GM18867 (cell line): ENCODE measurements around the gene DONSON.

Source experiments
- ATAC-seq: cut with Tn5 transposase; IDR thresholded peaks from one replicate; pipeline ENCODE4 v1.9.1; 2021; ENCODE audit warnings: mild to moderate bottlenecking, moderate library complexity; ENCODE audit not compliant: unreplicated experiment

The DONSON gene

DNA sequence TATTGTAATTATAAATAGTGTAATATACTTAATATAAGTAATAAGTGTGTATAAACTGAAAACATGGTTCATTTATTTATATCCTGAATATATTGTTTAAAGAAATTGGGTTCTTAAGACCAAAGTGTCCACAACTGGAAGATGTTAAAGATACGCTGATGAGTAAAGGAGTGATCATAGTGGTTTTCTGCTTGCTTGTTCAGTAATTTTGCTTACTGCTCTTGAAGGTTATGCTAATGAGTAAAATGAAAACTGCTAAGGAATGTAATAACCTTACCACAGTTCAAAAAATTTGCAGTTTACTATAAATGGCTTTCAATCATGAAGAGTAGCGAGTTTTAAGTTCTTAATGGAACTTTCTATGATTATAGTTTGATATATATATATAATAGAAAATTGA lies 22.0 kb downstream of the DONSON start:
- ATAC-seq: no peak

DNA sequence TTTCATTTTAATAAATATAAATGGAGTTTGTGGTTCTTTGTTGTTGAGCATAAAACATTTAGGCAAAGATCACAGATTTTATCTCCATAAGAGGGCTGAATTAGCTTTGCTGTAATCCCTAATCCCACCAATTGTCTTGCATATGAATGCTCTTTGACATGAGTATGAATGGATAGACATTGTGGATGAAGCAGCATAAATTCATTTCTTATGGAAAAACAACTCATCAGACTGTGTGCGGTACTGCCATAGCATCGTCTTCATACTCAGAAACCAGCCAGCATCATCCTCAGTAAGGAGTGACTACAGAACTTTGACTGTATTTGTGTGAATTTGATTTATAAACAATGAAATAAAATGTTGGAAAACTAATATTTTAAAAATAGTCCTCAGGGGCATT lies 26.1 kb downstream of the DONSON start:
- no peak for ATAC-seq

DNA sequence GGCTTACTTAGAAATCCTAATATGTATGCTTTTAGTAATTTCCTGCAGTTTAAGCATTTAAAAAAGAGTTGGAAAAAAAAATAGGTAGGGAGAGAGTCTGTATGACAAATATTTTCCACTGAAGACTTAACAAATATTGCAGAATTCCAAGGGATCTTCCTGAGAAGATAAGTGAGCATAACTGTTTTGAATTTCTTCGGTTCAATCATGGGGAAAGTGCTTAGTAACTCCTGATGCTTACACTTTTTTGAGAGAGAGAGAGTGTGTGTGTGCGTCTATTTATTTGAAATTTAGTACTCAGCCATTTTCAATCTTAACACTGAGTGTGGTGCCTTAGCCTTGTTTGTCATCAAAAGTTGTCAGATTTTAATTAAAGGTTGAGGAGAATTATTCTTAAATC lies 27.1 kb downstream of the DONSON start:
- no peak for ATAC-seq

DNA sequence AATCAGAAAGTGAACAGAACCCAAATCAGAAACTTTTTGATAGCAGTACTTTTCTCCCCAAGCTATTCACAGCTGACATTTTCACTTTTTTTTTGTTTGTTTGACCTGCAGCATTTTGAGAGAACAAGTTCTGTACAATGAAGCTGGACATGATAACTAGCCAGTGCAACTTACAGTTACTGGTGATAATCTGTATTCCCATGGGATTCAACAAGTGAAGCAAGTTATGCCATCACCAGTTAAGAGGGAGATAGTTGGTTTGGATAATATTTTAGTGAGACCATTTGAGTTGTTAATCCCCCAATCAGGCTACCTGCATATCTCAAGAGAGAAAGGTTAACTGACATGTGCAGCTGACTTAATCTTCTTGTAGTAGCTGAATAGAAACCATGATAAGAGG lies 27.5 kb downstream of the DONSON start:
- no peak for ATAC-seq

DNA sequence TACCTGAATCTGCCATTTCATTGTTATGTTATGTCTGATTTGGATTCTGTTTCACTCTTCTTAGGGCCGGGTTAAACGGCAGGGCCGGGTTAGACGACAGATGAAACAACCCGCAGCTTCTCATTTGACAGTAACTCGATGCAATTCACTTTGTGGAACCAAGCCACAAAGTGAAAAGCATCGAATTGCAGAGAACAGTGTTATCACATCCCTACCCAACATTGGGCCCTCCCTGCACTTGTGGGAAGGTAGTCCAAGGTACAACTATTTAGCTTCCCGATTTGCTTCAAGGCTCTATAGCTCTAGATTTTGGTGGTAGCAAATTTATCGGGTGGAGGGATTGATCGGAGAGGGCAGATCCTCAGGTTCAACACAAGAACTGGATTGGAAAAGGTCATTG lies 28.7 kb downstream of the DONSON start:
- ATAC-seq: no peak

DNA sequence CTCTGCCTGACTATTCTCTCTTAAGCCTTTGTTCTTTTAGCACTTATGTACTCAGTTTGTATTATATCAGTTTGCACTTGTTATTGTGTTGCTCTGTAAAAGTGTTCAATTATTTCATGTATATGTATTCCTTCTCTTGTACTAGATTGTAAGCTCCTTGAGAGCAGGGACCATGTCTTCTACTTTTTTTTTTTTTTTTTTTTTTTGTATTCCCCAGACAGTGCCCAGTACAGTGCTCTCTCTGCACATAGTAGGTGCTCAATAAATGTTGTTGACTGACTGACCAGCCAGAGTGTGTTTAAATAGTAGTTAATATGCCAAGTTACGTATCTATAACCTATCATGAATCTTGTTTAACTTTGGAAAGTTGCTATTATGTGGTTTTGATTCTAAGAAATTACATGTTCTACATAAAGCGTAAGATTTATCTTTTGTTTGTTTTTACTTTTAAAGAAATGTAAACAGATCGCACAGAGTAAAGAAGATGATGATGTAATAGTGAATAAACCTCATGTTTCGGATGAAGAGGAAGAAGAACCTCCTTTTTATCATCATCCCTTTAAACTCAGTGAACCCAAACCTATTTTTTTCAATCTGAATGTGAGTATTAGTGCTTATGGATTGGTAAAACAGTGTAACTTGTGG lies 29.6 kb downstream of the DONSON start:
- no peak for ATAC-seq

DNA sequence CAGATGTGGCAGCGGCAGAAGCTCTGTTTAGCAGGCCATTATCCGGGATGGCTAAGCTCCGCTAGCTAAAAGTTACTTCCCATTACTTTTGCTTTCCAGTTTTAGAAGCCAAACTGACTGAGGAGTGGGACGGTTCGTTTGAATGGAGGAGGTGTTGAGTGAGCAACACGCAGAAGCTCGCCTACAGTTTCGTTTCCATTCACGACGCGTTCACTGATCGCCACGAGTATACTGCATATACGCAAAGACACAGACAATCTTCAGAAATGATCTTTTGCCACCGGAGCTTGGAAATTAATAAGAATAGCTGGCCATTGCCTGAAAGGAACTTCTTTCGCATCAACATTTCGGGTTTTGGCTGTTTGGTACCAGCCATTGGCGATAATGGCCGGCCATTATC lies 31.0 kb downstream of the DONSON start:
- ATAC-seq: no peak

DNA sequence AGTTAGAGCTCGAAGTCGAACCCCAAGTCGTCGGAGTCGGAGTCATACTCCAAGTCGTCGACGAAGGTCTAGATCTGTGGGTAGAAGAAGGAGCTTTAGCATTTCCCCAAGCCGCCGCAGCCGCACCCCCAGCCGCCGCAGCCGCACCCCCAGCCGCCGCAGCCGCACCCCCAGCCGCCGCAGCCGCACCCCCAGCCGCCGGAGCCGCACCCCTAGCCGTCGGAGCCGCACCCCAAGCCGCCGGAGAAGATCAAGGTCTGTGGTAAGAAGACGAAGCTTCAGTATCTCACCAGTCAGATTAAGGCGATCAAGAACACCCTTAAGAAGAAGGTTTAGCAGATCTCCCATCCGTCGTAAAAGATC lies 33.5 kb downstream of the DONSON start:
- ATAC-seq: no peak

DNA sequence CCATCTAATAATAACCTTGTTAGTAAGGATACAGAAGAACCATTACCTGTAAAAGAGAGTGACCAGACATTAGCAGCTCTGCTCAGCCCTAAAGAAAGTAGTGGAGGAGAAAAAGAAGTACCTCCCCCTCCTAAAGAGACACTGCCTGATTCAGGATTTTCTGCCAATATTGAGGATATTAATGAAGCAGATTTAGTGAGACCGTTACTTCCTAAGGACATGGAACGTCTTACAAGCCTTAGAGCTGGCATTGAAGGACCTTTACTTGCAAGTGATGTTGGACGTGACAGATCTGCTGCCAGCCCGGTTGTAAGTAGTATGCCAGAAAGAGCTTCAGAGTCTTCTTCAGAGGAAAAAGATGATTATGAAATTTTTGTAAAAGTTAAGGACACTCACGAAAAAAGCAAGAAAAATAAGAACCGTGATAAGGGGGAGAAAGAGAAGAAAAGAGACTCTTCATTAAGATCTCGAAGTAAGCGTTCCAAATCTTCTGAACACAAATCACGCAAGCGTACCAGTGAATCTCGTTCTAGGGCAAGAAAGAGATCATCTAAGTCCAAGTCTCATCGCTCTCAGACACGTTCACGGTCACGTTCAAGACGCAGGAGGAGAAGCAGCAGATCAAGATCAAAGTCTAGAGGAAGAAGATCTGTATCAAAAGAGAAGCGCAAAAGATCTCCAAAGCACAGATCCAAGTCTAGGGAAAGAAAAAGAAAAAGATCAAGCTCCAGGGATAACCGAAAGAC lies 34.1 kb downstream of the DONSON start:
- no peak for ATAC-seq

DNA sequence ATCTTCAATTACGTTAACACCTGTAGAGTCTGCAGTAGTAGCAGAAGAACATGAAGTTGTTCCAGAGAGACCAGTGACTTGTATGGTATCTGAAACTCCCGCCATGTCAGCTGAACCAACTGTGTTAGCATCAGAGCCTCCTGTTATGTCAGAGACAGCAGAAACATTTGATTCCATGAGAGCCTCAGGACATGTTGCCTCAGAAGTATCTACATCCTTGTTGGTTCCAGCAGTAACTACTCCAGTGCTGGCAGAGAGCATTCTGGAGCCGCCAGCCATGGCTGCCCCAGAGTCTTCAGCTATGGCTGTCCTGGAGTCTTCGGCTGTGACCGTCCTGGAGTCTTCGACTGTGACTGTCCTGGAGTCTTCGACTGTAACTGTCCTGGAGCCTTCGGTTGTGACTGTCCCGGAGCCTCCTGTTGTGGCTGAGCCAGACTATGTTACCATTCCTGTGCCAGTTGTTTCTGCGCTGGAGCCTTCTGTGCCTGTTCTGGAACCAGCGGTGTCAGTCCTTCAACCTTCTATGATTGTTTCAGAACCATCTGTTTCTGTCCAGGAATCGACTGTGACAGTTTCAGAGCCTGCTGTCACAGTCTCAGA lies 35.4 kb downstream of the DONSON start:
- ATAC-seq: no peak

DNA sequence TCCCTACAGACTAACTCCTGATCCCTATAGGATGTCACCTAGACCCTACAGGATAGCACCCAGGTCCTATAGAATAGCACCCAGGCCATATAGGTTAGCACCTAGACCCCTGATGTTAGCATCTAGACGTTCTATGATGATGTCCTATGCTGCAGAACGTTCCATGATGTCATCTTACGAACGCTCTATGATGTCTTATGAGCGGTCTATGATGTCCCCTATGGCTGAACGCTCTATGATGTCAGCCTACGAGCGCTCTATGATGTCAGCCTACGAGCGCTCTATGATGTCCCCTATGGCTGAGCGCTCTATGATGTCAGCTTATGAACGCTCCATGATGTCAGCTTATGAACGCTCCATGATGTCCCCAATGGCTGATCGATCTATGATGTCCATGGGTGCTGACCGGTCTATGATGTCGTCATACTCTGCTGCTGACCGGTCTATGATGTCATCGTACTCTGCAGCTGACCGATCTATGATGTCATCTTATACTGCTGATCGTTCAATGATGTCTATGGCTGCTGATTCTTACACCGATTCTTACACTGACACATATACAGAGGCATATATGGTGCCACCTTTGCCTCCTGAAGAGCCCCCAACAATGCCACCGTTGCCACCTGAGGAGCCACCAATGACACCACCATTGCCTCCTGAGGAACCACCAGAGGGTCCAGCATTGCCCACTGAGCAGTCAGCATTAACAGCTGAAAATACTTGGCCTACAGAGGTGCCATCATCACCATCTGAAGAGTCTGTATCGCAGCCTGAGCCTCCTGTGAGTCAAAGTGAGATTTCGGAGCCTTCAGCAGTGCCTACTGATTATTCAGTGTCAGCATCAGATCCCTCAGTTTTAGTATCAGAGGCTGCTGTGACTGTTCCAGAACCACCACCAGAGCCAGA lies 36.1 kb downstream of the DONSON start:
- ATAC-seq: no peak

DNA sequence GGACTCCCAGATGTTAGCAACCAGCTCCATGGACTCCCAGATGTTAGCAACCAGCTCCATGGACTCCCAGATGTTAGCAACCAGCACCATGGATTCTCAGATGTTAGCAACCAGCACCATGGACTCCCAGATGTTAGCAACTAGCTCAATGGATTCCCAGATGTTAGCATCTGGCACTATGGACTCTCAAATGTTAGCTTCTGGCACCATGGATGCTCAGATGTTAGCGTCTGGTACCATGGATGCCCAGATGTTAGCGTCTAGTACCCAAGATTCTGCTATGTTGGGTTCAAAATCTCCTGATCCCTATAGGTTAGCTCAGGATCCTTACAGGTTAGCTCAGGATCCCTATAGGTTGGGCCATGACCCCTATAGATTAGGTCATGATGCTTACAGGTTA lies 36.8 kb downstream of the DONSON start:
- ATAC-seq: no peak

DNA sequence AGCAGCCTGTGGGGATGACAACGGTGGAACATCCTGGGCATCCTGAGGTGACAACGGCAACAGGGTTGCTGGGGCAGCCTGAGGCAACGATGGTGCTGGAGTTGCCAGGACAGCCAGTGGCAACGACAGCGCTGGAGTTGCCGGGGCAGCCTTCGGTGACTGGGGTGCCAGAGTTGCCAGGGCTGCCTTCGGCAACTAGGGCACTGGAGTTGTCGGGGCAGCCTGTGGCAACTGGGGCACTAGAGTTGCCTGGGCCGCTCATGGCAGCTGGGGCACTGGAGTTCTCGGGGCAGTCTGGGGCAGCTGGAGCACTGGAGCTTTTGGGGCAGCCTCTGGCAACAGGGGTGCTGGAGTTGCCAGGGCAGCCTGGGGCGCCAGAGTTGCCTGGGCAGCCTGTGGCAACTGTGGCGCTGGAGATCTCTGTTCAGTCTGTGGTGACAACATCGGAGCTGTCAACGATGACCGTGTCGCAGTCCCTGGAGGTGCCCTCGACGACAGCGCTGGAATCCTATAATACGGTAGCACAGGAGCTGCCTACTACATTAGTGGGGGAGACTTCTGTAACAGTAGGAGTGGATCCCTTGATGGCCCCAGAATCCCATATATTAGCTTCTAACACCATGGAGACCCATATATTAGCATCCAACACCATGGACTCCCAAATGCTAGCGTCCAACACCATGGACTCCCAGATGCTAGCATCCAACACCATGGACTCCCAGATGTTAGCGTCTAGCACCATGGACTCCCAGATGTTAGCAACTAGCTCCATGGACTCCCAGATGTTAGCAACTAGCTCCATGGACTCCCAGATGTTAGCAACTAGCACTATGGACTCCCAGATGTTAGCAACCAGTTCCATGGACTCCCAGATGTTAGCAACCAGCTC lies 37.5 kb downstream of the DONSON start:
- ATAC-seq: no peak

DNA sequence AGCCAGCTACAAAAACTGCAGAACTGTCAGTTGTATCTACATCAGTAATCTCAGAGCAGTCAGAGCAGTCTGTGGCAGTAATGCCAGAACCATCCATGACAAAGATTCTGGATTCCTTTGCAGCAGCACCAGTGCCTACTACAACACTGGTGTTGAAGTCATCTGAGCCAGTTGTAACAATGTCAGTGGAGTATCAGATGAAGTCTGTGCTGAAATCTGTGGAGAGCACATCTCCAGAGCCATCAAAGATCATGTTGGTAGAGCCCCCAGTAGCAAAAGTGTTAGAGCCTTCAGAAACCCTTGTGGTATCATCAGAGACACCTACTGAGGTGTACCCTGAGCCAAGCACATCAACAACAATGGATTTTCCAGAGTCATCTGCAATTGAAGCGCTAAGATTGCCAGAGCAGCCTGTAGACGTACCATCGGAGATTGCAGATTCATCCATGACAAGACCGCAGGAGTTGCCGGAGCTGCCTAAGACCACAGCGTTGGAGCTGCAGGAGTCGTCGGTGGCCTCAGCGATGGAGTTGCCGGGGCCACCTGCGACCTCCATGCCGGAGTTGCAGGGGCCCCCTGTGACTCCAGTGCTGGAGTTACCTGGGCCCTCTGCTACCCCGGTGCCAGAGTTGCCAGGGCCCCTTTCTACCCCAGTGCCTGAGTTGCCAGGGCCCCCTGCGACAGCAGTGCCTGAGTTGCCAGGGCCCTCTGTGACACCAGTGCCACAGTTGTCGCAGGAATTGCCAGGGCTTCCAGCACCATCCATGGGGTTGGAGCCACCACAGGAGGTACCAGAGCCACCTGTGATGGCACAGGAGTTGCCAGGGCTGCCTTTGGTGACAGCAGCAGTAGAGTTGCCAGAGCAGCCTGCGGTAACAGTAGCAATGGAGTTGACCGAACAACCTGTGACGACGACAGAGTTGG lies 38.4 kb downstream of the DONSON start:
- no peak for ATAC-seq

DNA sequence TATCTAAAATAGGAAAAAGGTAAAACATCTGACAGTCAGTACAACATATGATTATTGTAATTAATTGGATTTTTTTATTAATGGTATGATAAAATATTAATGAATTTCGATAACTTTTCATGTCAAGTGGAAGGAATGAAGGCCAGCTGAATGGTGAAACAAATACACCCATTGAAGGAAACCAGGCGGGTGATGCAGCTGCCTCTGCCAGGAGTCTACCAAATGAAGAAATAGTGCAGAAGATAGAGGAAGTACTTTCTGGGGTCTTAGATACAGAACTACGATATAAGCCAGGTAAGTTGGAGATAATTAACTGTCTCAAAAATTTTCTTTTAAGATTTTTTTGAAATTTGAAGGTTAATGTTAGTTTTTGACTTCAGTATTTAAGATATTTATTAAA lies 42.4 kb downstream of the DONSON start:
- no peak for ATAC-seq

DNA sequence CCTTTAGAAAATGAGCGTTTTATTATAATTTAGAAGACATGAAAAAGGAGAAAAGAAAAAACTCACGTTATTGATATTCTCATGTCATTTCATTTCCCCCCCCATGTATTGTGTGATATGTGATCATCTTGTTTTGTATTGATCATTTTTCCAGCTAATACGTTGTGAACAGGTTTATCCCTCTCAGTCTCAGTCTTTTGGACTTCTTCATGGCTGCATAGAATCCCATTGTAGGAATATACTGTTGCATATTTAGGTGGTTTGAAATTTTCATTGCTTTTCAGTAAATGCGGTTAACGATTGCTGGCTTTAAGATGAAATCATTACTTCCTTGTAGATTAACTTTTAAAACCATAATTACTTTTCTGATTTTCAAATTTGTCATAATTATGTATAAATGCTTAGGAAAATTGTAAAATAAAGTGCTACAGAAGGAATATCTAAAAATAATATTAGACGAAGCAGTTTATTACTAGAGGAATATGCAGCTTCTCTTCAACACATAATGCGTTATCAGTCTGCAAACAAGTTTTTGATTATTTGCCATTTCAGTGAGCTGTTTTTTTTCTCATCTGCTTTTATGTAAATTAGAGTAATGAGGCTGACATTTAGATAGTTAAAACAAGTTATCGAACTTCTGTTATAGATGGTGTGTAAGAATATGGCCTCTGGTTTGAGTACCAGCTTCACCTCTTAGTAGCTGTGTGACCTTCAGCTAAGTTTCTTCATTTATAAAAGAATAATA lies 43.9 kb downstream of the DONSON start:
- no peak for ATAC-seq

DNA sequence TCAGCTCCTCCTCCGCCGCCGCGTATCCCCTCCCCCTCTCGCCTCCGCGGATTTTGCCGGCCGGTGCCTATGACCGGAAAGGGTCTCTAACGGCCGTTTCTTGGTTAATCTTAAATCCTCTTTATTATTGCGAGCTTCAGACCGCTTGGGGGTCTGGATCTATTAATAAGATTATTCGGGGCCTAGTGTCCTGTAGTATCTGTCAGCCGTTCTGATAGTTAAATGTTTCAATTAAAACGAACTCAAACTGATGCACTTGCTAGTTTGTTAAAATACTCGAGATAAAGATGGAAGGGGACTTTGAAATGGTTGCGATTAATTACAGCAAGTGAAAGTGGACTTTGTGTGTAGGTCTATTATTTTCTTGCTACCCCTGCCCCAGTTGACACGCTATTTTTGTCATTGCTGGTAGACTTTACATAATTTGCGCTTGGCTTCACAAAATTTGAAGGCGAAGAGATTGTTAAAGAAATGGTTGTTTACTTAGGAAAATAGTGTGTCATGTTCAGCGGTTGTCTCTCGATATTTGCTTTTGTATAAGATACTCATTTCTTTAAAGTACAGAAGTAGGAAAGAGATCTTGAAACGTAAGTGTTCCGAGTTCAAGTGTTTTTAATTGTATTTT lies 44.9 kb downstream of the DONSON start:
- no peak for ATAC-seq
